ENCODE measurements around the gene ARL2BP. TPM values are rescaled to one million over a fixed set of nuclear protein-coding genes. Genes with fewer than 3 reads are reported as not detected.

ARL2BP gene
- polyA plus RNA-seq, 12 donors: 39.5 to 57.2 (median 51.9) TPM; not detected in 1

DNA sequence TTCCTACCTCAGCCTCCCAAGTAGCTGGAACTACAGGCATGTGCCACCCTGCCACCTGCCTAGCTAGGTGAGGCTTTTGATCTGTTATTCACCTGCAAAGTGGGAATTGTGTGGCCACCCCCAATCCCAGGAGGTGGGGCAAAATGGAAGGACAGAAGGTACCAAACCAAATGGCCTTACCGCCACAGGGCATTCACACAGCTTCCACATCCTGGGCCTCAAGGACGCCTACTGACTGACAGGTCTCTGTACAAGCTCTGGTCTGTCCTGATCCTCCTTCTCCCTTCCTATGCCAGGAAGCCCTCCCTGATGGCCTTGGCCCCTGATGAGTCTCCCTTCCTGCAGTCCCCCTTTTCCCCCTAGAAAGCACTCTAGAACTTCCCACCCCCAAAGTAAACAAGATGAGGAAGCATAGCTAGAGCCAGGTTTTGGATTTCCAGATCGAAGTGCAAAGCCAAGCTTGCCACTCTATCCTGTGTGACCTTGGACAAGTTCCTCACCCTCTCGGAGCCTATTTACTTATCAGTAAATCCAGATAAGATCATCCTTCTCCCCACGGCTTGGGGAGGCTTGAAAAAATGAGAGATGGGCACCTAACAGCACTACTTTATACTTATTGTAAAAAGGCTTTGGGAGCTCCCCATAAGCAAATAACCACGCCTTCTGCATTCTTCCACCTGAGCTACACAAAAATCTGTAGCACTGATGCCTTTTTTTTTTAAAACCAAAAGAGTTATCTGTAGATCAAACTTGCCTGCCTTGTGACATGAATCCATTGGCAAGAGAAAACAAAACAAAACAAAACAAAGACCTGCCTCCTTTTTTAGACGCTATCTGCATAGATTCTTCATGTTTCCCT, 35.0 kb downstream of the ARL2BP start:
- no peak for DNase-seq

DNA sequence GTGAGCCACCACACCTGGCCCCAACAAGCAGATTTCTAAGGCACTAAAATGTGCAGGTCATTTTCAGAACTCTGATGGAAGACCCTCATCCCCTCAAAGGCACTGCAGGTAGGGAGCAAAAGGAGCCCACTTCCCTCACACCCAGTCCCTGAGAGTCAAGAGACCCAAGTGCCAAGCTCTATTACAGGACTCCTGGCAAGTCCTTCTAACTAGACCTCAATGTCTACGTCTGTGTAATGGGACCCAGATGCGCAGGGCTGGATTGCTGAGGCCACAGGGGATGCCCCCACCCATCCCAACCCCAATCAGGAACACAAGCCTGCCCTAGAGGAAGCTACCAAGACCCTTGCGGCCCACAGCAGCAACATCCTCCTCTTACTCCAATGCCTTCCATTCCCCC, 36.7 kb downstream of the ARL2BP start:
- no peak for DNase-seq

DNA sequence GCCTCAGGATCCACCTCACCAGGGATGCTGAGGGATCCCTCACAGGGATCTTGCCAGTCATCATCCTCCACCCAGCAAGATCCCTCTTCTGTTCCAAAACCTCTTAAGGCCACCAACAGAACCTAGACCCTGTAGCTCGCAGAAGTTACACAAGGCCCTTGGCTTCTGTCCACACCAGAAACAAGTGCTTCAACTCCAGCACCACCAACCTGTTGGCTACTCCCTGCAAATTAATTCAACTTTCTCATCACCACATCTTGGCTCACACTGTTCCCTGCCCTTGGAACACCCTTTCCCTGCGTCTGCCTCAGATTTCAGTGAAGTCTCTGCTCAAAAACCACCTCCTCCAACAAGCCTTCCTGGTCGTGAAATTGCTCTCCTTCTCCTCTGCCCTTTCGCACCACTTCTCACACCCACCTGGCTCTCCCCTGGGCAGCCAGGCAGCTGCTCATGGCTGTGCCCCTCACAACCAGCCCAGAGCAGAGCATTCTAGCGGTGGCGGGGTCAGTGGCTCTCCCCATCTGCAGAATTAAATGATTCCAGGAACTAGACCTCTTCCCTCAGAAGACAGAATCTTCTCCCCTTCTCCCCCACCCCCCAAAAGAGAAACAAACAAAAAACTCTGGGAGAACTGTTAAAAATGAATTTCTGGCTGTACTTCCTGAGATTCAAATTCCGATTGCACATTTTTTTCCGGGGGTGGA, 37.6 kb downstream of the ARL2BP start:
- no peak for DNase-seq

DNA sequence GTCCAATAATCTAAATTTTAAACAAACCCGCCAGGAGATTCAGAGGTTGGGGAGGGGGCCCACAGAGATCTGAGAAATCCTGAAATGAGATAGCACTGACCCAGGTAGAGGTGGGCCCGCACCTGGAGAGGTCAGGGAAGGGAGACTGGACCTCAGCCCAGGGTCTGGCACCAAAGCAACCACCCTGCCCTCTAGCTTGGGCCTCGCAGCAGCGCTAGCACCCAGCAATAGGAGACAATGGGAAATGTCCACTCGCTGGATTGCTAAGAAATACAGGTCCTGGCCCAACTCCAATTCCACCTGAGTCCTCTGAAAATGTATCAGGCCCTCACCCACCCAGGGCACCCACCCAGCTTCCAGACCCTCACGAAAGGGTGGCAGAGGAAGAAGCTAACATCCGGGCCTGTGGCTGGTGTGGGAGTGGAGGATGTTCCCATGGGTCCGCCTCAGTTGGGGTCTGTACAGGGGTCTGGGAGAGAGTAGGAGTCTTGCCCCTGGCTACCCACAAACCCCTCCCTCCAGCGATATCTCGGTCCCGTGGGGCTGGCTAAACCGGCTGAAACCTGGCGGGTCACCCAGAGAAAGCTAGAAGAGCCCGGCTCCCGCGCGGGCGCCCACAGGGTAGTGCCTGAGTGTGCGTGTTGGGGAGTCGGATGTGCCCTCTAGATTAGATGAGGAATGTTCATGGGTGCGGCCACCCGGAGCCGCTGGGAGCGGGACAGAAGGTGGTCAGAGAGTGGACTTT, 38.3 kb downstream of the ARL2BP start:
- DNase-seq: no peak

- no peak for DNase-seq
Observed at GRCh38 chr16:57283959-57284208, 38.8 kb downstream of the ARL2BP start.

GRCh38 chr16:57284209-57284951, 39.3 kb downstream of the ARL2BP start, which contains the start of gene PLLP:
Gene PLLP, minus strand, starts transcription at chr16:57284672. Its CDS starts 132 bp downstream, at chr16:57284540.
- DNase-seq: peak; percentile 31

DNA sequence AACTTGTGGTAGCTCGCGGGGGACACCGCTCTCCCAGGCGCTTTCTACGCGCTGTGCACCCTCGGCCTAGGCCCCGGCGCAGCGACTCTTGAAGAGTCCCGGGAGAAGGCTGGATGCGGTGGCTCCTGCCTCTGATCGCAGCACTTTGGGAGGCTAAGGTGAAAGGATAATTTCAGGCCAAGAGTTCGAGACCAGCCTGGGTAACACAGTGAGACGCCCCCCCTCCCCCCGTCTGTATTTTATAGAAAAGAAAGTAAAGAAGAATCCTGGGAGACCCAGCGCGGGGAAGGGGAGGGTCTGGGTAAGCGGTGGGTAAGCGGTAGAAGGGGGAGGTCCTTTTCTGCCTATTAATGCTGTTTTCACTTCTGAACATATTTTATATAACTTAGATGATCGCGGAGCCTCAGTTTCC, 39.9 kb downstream of the ARL2BP start:
- DNase-seq: no peak

GRCh38 chr16:57285379-57285778, 40.3 kb downstream of the ARL2BP start:
- no peak for DNase-seq

DNA sequence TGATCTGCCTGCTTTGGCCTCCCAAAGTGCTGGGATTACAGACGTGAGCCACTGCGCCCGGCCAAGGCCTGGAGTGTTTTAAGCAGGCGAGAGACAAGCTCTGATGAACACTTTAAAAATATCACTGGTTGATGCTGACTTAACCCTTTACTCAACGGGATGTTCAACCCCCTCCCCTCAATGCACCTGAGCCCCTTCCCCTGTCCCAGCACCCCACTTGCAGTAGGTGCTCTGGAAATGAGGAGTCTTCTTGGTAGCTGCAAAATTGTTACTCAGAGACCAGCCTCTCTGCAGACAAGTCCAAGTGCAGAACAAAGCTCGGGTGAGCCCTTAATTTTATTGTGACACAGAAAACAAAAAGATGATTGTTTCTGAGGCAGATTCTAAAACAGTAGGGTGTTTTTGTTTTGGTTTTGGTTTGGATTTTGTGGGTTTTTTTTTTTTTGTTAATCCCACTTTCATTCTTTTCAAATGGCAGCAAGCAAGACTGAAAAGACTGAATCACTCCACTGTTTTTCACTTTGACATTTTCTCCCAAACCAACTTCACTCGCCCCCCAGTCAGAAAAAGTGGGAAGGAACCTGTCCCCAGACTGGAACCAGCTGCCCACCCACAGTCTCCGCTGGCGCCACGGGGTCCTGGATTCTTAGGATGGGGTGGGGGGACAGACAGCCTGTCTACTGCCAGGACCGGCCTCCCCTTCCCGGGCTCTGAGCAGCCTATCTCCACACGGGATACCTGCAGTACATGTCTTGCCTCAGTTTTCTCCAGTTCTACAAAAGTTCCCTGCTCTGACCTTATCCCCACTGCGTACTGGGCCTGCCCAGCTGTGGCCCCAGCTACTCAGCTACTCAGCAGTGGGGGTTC, 44.6 kb downstream of the ARL2BP start:
- DNase-seq: no peak

DNA sequence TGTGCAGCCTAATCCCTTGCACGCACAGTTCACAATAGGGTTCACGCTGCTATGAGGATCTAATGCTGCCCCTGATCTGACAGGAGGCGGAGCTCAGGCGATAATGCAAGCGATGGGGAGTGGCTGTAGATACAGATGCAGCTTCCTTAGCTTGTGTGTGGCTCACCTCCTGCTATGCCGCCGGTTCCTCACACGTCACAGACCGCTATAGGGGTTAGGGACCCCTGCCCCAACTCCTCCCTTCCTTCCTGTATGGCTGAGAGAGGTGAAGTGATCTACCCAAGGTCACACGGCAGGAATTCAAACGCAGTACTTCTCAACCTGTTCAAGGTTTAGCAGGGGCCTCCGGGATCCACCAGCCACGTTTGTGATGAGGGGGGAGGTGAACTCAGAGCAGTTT, 52.8 kb downstream of the ARL2BP start:
- no peak for DNase-seq

- no peak for DNase-seq
Observed at GRCh38 chr16:57299009-57299718, 54.1 kb downstream of the ARL2BP start.

DNA sequence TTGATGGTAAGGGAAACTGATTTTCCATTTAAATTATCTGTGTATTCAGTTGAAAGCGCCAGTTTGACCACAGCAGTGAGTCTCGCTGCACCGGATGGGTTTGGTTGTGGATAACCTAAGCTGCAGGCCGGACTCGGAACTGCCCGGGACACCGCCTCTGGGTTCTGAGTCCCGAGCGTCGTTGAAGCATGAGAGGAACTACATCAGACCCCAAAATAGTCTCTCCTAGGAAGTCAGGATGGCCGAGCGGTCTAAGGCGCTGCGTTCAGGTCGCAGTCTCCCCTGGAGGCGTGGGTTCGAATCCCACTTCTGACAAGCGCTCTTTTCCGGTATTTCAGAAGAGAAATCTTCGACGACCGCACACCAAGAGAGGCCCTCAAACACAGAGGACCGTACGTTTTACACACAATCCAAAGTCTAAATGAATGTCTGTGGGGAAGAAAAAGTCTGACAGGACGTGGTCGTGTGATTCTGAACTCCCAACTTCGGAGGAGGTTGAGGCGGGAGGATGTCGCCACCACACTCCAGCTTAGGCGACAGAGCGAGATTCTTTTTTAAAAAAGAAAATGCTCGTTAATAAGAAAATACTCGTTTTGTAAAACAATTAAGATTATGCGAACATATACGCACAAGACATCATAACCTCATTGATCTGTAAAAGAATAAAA, 54.8 kb downstream of the ARL2BP start:
- DNase-seq: peak; percentile 97

DNA sequence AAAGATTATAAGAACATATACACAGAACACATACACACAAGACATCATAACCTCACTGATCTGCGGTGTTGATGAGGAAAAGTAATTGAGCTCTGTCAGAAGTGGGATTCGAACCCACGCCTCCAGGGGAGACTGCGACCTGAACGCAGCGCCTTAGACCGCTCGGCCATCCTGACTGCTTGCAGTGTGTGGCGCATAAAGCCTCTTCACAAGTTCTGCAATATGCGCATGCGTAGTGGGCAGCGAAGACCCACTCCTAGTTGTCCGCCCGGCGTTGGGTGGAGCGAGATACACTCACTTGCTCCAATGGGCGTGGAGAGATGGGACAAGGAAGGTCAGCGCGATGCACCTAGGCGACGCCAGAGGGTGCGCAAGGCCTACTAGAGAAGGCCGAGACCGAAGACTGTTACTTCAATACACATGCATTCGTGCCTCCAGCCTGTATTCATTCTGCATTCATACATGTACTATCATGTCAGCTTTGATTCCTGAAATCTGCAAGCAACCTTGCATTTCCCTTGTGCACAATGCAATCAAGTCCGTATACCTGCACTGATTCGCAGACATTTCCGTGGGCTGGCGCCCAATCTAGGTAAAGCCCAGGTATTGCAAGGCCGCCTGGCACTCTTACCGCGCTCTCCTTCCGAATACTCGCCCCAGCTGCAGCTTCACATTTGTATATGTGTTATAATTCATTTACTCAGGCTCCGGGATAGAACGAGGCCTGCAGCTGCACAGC, 55.5 kb downstream of the ARL2BP start:
- peak; percentile 100 for DNase-seq

- DNase-seq: peak; percentile 43
Observed at GRCh38 chr16:57301126-57301817, 56.2 kb downstream of the ARL2BP start.
